Hepatocyte (in vitro differentiated cells): Measurements from ENCODE around the gene FBXO39.

Experiments
- CTCF ChIP-seq: fragments of 200-600 bp; sonication (generic); IDR thresholded peaks from 2 replicates; pipeline ENCODE4 v1.5.1; 2016; ENCODE audit warnings: antibody characterized with exemption, mild to moderate bottlenecking; ENCODE audit not compliant: poor library complexity
- EZH2 ChIP-seq: fragments of 200-600 bp; sonication (generic); IDR thresholded peaks from 2 replicates; pipeline ENCODE4 v1.6.1; 2016; ENCODE audit warnings: antibody characterized with exemption, mild to moderate bottlenecking, borderline replicate concordance
- EZH2phosphoT487 ChIP-seq: fragments of 200-600 bp; sonication (generic); IDR thresholded peaks from one replicate; pipeline ENCODE4 v1.6.1; 2018; ENCODE audit warnings: antibody characterized with exemption, mild to moderate bottlenecking, low read depth, moderate library complexity; ENCODE audit not compliant: unreplicated experiment, severe bottlenecking

GRCh38 chr17:6756425-6757031 lies 19.5 kb upstream of the FBXO39 start:
- no peak for TF ChIP-seq CTCF
- no peak for TF ChIP-seq EZH2
- TF ChIP-seq EZH2phosphoT487, result no peak
